HG03571 (cell line): ENCODE results near the gene KDM4F.

Source experiments
- ATAC-seq: cut with Tn5 transposase; IDR thresholded peaks from one replicate; pipeline ENCODE4 v1.9.1; 2021; ENCODE audit not compliant: unreplicated experiment

KDM4F gene

DNA sequence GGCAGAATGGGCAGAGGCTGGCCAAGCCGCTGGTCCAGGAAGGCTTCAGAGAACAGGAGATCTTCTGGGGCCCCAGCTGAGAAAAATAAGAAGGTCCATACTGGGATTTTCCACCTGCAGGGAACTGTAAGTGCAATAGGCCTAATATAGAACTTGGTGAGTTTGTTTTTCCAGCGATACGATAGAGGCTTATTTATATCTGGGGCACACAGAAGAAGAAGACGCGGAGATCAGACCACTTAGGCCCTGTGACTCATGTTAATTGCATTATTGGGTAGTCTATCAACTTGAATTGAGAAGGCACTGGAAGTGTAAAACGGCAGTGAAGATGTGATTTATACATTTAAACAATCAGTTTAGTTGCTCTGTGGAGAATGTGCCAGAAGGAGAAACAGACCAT lies 9.8 kb downstream of the KDM4F start:
- ATAC-seq: no peak

DNA sequence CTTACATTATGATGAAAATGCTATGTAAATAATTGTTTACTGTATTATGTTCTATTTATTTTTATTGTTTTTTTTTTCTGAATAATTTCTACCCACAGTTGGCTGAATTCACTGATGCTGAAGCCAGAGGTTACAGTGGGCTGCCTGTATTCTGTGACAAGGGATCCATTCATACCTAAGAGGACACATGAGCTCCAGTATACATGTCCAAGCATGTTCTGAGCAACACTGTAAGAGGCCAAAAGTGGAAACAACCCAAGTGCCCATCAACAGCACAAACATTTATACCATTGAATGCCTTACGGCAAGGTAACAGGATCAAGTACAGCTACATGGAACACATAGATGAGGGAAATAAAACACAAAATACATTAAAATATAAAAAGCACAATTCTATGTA lies 16.1 kb downstream of the KDM4F start:
- no peak for ATAC-seq

DNA sequence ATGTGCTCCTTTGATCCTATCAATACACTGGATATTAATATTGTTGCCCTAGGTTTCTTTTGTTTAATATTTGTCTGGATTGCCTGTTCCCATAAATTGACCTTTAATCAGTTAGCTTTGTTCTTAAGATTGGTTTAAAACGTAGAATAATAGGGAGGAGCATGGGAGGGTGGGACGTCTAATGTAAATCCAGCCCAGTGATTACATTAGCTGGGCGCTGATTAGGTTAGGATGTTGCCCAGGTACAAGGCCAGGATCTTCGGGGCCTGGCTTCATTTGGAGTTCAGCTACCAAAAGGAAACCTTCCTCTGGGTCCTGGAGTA lies 17.5 kb downstream of the KDM4F start, which contains the start of gene SRSF8:
Gene SRSF8 (plus strand): TSS at position 204 of the 323 bp plus-strand sequence. CDS start 308 bp downstream, outside the sequence.
- peak; percentile 20 for ATAC-seq

DNA sequence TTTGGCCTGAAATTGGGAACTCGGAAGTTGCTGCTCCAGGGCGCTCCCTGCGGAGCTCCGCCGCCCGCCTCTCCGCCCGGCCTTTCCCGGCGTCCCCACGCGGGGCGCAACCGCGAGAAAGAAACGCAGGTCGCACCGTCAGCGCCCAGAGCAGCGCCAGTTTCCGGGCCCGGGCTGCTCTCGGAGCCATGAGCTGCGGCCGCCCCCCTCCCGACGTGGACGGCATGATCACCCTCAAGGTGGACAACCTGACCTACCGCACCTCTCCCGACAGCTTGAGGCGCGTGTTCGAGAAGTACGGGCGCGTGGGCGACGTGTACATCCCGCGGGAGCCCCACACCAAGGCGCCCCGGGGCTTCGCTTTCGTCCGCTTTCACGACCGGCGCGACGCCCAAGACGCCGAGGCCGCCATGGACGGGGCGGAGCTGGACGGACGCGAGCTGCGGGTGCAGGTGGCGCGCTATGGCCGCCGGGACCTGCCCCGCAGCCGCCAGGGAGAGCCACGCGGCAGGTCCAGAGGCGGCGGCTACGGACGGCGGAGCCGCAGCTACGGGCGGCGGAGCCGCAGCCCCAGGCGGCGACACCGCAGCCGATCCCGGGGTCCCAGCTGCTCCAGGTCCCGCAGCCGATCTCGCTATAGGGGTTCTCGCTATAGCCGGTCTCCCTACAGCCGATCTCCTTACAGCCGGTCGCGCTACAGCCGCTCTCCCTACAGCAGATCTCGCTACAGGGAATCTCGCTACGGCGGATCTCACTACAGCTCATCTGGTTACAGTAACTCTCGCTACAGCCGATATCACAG lies 18.0 kb downstream of the KDM4F start:
- ATAC-seq: peak; percentile 68

DNA sequence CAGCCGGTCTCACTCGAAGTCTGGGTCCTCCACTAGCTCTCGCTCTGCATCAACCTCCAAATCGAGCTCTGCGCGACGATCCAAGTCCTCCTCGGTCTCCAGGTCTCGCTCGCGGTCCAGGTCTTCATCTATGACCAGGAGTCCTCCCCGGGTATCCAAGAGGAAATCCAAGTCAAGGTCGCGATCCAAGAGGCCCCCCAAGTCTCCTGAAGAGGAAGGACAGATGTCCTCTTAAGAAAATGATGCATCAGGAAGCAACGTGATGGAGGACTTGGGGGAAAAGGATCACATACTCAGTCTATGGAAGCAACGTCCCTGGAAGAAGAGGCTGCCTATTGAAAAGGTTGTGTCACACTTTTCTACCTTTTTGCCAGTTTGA lies 18.6 kb downstream of the KDM4F start:
- no peak for ATAC-seq

DNA sequence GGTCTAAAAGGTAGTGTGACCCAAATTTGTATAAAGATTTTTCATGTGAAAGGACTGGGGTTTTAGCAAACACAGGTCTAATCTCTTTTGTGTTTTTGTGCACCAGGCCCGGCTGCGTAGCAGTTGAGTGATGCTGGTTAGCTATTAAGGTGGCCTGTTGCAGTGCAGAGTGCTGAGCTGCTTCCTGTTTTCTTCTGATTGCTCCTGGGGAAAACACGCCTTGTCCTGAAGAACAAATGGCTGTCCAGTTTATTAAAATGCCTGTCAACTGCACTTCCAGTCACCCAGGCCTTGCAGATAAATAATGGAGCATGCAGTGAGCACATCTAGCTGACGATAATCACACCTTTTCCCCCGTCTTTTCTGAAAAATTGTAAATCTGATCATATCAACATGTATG lies 19.3 kb downstream of the KDM4F start:
- peak; percentile 67 for ATAC-seq

DNA sequence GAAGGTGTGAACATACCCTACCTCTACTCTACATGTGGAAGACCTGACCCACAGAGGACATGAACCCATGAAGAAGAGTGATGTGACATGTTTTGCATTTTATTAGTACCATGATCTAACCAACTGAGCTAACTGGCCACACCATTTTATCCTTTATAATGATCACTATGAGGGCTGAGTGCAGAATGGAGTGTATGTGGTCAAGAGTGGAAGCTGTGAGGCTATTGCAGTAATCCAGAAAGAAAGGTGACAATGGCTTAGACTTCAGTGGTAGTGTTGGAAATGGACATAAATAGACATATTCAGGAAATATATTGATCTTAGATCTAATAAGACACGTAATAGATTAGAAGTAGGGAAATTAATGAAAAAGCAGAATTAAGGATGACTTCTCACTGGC lies 21.2 kb downstream of the KDM4F start:
- no peak for ATAC-seq

DNA sequence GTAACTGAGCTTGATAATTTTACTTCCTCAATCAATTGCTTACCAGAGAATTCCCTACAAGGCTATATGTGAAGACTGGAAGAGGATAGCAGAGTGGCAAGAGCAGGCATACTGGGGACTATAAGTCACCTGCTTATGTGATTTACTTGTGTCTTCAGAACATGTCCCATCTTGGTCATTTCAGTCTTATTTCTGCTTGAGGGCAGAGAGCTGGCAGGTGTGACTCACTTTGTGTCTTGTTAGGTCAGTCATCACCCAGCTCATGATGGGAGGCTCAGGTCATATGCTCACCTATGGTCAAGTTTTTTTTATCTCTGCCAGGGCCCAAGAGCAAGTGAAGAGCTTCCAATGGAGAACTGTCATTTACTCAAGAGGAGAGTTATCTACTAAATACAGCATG lies 23.7 kb downstream of the KDM4F start:
- no peak for ATAC-seq

DNA sequence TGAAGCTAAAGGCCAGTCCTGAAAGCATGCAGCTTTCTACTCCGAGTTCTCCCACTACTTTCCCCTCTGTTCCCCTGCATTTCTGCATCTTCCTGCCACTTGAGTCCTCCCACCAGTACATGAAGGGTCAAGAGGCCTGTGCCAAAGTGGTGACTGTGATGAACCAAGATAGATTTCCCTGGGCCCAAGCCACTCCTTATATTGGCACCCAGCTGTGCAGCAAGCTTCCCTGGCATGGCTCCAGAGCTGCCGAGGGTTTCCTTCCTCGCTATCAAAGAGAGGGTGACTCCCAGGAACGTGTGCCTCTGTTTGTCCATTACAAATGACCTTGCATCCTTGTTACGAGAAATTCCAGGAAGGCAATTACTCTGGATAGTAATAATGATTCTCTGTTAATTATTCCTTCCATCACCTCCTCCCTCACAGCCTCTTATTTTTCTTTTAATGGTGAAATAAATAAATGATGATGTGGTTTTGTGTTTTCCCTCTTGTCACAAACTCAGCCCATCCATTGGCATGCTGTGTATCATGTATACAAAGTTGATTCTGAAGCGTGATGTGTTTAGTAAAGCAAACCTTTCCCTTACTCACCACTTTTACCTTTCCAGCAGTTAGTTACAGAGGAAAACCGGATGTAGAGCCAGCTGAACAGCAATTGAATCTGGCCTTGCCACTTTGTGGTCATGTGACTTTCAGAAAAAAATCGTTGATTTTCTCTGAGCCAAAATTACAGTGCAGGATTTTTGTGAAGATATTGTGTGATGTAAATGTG lies 25.8 kb downstream of the KDM4F start:
- ATAC-seq: no peak

DNA sequence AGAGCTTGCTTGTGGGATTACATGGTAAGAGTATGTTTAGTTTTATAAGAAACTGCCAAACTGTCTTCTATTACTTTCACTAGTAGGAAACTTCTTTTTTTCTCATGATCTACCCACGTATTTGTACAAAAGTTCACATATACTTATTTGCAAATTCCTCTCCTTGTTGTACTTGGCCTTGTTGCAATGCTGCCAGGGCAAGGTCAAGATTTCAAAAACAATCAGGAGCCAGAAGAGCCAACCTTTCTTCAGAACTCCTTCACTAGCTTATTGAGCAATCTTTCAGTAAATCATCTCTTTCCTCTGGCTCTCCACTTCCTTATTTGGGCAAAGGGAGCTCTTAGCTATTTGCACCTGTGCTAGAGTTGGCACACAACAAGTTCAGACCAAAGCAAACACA lies 27.2 kb downstream of the KDM4F start:
- peak; percentile 45 for ATAC-seq

DNA sequence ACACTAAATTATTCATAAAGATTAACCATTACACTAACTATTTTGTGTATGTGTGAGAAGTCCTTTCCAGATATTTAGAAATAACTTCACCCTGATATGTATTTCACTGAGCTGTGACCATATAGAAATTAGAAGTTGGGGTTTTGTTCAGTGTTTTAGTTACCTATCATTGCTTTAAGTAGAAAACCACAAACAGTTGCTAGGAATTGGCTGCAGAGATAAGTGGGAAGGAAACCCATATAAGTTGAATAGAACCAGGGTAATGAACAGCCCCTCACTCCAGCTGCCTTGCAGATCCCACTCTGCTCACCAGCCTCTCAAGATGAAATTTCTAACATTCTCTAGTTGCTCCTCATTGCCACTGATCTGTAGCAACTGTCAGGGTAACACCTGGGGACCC lies 27.8 kb downstream of the KDM4F start:
- no peak for ATAC-seq

DNA sequence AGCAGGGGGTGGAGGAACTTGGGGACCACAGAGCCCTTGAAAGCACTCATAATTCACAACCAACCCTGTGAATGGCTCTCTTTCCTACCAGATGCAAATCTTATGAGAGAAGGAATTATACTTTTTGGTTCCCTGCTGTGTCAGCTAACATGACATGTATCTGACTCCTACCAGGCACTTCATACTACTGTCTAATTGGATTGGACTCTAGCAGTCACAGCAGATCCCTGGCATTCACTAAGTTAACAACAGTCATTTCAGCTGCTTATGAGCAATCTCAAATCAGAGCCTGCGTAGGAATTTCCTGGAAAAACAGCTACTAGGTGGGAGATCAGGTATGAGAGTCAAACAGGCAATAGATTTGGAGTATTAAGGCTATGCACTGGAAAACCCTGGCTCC lies 29.3 kb downstream of the KDM4F start:
- no peak for ATAC-seq

DNA sequence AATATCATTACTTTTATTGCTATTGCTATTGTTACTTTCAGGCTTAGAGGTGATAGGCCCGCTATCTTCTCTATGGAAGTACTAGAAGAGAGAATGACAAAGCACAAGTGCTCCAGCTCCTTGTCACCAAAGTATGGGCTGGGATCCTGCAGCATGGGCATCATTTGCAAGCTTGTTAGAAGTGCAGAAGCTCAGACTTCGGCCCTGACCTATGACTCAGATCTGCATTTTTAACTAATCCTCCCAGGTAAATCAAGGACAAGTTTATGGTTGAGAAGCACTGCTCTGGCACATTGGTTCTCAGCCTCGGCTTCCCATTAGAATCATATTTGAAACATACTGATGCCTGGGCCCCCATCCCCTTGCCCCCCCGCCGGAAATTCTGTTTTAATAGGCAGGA lies 31.8 kb downstream of the KDM4F start:
- no peak for ATAC-seq

DNA sequence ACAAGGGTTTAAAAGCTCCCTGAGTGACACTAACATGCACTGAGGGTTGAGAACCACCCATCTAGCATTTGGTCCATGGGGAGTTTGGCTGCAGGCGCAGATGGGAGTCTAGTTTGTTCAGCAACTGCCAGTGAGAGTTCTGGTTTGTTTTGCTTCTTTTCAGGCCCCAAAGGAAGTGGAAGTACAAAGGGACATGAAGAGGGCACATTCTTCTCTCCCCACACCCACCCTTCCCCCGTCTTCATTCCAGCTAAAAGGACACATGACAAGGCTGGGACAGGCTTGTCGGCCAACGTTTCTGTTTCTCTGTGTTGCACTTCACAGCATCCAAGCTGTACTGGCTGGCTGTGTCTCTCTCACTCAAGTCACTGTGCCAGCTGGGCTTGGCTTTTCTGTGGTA lies 32.2 kb downstream of the KDM4F start:
- ATAC-seq: no peak

DNA sequence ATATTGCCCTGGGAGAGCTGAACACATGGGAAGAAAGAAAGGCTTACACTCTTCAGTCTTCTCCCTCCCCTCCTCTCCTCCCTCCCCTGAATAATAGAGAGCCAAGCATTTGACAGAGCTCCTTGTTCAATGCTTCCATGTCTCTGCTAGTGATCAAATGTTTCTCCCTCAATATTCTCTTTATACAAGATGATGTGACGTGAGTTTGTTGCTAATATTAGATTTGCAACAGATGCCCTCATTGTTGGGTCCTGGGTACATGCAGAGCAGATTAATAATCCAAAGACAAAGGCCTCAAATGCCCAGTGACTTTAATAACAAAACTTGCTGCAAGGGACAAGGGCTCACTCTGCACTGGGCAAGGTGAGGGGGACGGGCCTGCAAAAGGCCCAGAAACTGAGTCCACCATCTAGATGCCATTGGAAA lies 33.4 kb downstream of the KDM4F start:
- no peak for ATAC-seq

DNA sequence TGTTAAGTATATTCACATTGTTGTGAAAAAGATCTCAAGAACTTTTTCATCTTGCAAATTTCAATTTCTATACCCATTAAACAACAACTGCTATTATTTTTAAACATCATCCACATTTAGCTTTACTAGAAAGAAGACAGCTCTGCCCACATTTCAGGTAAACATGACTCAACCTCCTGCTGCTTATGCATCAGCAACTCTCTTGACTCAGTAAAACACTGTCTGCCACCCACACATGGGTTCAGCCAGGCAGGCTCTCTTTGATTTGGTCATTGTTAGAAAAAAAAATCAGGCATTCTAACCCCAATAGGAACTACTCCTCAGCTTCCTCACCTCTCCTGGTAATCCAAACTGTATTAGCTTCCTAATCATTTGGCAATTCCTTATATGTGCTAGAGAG lies 35.3 kb downstream of the KDM4F start:
- ATAC-seq: no peak

DNA sequence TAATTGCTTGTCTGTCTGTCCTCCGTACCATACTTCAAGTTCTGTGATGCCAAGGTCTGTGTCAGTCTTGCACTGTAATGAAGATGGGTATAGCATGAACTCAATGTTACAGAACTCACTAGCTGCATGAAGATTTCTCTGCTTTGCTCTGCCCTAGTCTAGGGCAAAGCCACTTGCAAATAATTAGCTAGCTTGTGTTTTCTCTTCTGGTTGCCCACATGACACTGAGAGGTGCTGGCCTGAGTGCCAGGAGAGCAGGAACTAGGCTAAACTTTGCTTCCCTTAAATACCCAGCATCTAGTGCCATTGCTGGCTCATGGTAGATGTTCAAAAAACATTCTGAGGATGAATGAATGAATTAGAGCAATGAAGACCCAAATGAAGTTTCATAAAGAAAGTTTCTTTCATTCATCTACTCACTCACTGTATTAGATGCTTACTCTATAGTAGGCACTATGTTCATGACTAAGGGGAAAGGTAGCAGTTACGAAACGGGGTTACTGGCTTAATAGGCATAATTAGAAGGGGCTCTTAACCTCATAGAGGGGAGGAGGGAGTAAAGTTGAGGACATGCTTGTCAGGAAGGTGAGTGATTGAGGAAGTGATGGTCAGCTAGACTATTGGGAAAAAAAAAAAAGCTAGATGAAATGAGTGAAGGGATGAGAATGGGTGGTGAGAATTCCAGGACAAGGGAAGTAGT lies 36.0 kb downstream of the KDM4F start:
- no peak for ATAC-seq

DNA sequence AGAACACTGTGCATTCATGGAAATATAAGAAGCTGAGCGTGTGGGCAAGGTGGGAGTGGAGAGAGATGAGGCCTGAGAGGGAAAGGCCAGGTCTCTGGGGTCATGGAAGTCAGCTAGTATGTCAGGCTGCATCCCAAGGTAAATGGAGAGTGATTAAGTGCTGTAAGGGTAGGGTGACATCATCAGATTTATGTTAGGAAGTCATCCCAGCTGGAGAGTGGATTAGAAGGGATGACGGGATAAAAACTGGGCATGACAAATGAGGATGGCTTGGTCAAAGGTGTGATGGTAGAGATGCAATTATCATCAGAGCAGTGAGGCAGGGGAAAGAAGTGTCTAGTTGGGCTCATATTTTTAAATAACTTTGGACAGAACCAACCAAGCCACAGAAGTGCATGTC lies 36.9 kb downstream of the KDM4F start:
- ATAC-seq: no peak

DNA sequence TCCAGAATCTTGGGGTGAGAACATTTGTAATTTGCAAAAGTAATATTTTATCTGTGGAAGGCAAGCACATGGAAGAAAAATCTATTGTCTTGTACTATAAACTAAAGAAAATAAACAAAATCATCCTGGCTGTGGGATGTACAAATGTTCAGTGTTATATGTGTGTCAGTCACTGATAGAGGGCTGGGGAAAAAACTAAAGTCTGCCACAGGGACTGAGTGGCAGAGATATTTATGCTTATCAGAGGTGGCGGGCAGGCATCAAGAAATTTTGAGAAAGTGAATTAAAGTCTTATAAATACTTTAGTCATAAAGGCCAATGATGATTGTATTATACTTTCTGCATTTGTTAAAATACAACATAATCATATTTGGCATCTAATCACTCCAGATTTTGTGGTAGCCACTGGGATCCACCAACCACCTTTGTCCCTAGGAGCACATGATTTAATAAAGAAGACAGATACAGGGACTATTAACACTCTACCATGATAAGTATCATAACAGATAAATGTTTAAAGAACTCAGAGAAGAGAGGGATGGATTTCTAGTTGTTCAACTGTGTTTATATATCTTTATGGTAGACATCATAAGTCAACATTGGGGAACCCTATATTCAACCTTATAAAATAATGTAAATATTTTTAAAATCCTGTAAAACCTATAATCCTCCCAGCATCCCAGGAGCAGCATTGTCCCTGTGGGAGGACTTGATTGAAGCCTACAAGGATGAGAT lies 37.8 kb downstream of the KDM4F start:
- no peak for ATAC-seq

DNA sequence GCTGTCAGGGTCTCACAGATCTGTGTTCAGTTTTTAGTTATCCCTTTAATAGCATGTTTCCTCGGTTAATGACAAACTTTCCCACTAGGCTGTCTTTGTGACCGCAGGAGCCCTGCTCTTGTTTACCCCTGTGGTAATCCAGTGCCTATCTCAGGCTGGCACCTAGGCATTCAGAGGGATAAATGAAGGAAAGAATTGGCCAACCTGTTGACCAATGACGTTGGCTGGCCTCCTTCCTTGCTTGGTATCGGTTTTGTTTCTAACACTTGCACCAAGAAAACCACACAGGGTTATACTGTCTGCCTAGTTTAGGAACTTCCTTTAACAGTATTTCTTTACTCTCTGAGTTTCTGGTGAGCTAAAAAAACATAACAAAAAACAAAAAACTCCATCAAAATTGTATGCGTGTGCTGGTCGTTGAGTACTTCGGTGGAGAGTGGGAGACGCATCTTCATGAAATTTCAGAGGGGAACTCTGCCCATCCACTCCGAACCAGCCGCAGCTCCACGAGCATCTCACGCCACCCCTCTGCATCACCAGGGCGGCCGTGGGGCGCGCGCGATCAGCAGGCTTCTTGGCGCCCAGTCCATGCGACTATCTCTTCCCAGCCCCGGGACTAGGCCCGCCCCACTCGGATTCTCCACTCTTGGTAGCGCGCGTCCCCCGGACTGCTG lies 39.9 kb downstream of the KDM4F start:
- peak; percentile 40 for ATAC-seq
